HL-60 (cell line): ENCODE data around the gene ARID1A.

Experiments
- DNase-seq, 2 experiments: peaks; one replicate each; pipeline ENCODE4 v3.0.0-alpha.2; 2010 to 2020; ENCODE audit warnings: low read depth in 1 of 2, low spot score in 1 of 2
- H3K27ac ChIP-seq: fragments of 250-450 bp; sonication (Bioruptor Pico); replicated peaks from 2 replicates; pipeline ENCODE4 v1.5.1; 2020; ENCODE audit warnings: mild to moderate bottlenecking, moderate library complexity
- H3K27me3 ChIP-seq: fragments of 250-450 bp; sonication (Bioruptor Pico); 2 replicates; pipeline ENCODE4 v1.5.1; 2021; ENCODE audit warnings: mild to moderate bottlenecking, moderate library complexity; ENCODE audit not compliant: insufficient read depth, poor library complexity, severe bottlenecking
- H3K4me3 ChIP-seq: replicated peaks from 2 replicates; pipeline ENCODE4 v1.5.1; 2011; ENCODE audit warnings: mild to moderate bottlenecking, control low read depth, low read length; ENCODE audit not compliant: insufficient read depth
- GABPA ChIP-seq: IDR thresholded peaks from 2 replicates; pipeline ENCODE4 v1.6.1; 2012; ENCODE audit warnings: low read depth
- POLR2AphosphoS5 ChIP-seq: IDR thresholded peaks from 2 replicates; pipeline ENCODE4 v1.6.1; 2012; ENCODE audit warnings: low read depth
- SPI1 ChIP-seq: IDR thresholded peaks from 2 replicates; pipeline ENCODE4 v1.6.1; 2012; ENCODE audit warnings: low read depth, mild to moderate bottlenecking, borderline replicate concordance
- TF ChIP-seq, protein P1 (sequence below): IDR thresholded peaks from one replicate; pipeline ENCODE4 v1.5.1; 2011; ENCODE audit warnings: low read length, control low read depth, inconsistent platforms; ENCODE audit not compliant: insufficient read depth
- TF ChIP-seq, protein P2 (sequence below): IDR thresholded peaks from 2 replicates; pipeline ENCODE4 v1.6.1; 2012; ENCODE audit warnings: low read depth; ENCODE audit not compliant: insufficient replicate concordance

Gene ARID1A

DNA sequence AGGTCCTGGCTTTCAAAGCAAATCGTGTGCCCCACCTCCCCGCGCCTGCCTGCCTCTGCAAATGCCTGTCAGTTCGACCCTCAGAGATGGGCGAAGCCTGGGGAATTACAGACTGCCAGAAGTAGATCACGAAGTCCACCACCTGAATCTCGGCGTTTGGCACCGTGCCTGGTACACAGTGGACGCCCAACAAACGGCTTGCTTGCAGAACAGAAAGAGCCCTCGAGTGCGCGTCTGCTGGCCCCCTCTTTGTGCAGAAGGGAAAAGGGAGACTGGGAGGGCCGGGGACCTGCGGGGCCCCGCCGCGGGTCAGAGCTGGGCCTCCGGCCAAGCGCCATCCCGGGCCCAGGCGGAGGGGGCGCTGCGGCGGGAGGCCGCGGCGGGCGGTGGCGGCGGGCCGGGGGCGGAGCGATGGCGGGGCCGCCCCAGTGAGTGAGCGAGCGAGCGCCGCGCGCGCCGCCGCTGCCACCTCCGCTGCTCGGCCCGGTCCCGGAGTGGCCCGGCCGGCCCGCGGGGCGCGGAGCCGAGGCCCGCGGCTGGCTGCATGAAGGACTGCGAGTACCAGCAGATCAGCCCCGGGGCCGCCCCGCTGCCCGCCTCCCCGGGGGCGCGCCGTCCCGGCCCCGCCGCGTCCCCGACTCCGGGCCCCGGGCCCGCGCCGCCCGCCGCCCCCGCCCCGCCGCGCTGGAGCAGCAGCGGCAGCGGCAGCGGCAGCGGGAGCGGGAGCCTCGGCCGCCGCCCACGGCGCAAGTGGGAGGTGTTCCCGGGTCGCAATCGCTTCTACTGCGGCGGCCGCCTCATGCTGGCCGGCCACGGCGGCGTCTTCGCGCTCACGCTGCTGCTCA is 130.7 kb downstream of the ARID1A start, which contains the start of gene ZDHHC18:
Gene ZDHHC18, plus strand, starts transcription at position 428 of the 845 bp plus-strand sequence. Its CDS starts 117 bp downstream, at position 545.
- DNase-seq = peak in 1 of 2 experiments; percentile 43
- TF ChIP-seq, protein P1, sequence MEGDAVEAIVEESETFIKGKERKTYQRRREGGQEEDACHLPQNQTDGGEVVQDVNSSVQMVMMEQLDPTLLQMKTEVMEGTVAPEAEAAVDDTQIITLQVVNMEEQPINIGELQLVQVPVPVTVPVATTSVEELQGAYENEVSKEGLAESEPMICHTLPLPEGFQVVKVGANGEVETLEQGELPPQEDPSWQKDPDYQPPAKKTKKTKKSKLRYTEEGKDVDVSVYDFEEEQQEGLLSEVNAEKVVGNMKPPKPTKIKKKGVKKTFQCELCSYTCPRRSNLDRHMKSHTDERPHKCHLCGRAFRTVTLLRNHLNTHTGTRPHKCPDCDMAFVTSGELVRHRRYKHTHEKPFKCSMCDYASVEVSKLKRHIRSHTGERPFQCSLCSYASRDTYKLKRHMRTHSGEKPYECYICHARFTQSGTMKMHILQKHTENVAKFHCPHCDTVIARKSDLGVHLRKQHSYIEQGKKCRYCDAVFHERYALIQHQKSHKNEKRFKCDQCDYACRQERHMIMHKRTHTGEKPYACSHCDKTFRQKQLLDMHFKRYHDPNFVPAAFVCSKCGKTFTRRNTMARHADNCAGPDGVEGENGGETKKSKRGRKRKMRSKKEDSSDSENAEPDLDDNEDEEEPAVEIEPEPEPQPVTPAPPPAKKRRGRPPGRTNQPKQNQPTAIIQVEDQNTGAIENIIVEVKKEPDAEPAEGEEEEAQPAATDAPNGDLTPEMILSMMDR = no peak
- TF ChIP-seq, protein P2, sequence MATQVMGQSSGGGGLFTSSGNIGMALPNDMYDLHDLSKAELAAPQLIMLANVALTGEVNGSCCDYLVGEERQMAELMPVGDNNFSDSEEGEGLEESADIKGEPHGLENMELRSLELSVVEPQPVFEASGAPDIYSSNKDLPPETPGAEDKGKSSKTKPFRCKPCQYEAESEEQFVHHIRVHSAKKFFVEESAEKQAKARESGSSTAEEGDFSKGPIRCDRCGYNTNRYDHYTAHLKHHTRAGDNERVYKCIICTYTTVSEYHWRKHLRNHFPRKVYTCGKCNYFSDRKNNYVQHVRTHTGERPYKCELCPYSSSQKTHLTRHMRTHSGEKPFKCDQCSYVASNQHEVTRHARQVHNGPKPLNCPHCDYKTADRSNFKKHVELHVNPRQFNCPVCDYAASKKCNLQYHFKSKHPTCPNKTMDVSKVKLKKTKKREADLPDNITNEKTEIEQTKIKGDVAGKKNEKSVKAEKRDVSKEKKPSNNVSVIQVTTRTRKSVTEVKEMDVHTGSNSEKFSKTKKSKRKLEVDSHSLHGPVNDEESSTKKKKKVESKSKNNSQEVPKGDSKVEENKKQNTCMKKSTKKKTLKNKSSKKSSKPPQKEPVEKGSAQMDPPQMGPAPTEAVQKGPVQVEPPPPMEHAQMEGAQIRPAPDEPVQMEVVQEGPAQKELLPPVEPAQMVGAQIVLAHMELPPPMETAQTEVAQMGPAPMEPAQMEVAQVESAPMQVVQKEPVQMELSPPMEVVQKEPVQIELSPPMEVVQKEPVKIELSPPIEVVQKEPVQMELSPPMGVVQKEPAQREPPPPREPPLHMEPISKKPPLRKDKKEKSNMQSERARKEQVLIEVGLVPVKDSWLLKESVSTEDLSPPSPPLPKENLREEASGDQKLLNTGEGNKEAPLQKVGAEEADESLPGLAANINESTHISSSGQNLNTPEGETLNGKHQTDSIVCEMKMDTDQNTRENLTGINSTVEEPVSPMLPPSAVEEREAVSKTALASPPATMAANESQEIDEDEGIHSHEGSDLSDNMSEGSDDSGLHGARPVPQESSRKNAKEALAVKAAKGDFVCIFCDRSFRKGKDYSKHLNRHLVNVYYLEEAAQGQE = no peak
- TF ChIP-seq SPI1 (no peak), POLR2AphosphoS5 (no peak), GABPA (no peak)
- Histone ChIP-seq H3K27ac (peak within 1 kb of the TSS; percentile 53), H3K27me3 (no peaks in the 10 kb centered on the region), H3K4me3 (peak within 1 kb of the TSS; percentile 78)

DNA sequence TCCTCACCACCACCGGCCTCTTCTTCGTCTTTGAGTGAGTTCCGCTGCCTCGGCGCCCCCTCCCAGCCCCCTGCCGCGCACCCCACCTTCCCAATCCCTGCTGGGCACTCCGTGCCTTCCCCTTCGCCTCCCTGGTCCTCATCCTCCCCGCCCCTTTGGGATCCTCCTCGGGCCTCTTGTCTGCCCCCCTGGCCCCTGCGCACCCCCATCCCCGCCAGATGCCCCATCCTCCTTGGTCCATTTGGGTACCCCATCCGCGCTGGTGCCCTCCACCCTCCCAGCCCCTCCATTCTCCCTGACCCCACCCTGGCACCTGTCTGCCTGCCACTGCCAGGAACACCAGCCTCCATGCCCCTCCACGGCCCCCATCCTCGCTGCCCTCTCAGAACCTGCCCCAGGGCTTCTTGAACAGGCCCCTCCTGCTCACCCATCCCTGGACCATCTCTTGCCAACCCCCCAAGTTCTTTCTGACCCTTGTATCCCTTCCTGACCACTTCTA is 131.3 kb downstream of the ARID1A start:
- Histone ChIP-seq H3K4me3 (peak overlapping the region; percentile 78), H3K27me3 (no peaks in the 10 kb centered on the region), H3K27ac (no peak overlapping the region)
- TF ChIP-seq, protein P2 = no peak
- TF ChIP-seq, protein P1 = no peak
- no peak for TF ChIP-seq GABPA
- no peak for TF ChIP-seq POLR2AphosphoS5
- TF ChIP-seq SPI1 = no peak
- no peak for DNase-seq

DNA sequence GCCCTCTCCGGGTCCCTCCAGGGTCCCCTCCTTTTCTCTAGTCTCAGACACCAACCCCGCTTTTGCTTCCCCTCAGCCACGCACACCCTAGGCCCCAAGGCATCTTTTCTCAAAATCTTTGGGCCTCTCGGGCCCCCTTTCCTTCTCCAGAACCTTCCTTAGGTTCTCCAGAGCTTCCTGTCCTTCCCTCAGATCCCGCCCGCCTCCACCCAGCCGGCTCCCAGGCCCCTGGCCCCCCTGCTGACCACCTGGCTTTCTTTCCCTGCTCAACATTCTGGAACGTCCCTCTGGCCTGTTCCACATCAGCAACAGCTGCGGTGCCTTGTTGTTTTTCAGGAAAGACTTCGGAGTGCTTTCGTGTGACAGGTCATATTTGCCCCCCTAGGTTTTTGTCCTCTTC is 131.8 kb downstream of the ARID1A start:
- peak overlapping the region; percentile 78 for H3K4me3 ChIP-seq
- DNase-seq = no peak
- TF ChIP-seq, protein P1 = no peak
- TF ChIP-seq POLR2AphosphoS5 (no peak), GABPA (no peak)
- no peak overlapping the region for H3K27ac ChIP-seq
- no peaks in the 10 kb centered on the region for H3K27me3 ChIP-seq
